GM21737 (cell line): ENCODE results near the gene CHTF18.
"Not testable (repeated sequence)": the region's sequence is repeated elsewhere in the genome, so short reads cannot be mapped to it uniquely, and the experiment has no call there.

Experiments used
- ATAC-seq: cut with Tn5 transposase; IDR thresholded peaks from one replicate; pipeline ENCODE4 v1.9.1; 2021; ENCODE audit warnings: mild to moderate bottlenecking, moderate library complexity; ENCODE audit not compliant: unreplicated experiment

CHTF18 gene

GRCh38 chr16:774086-775001, 14.1 kb upstream of the CHTF18 start:
- no peak for ATAC-seq

GRCh38 chr16:775236-775796, 13.1 kb upstream of the CHTF18 start:
- ATAC-seq: no peak

GRCh38 chr16:776298-776697, 12.1 kb upstream of the CHTF18 start:
- not testable (repeated sequence) for ATAC-seq

GRCh38 chr16:776824-777223, 11.6 kb upstream of the CHTF18 start:
- ATAC-seq: no peak

GRCh38 chr16:777826-778225, 10.6 kb upstream of the CHTF18 start:
- no peak for ATAC-seq

GRCh38 chr16:778447-778846, 10.0 kb upstream of the CHTF18 start:
- no peak for ATAC-seq

- no peak for ATAC-seq
Measured at GRCh38 chr16:778909-779527, 9.4 kb upstream of the CHTF18 start.

GRCh38 chr16:779561-779960, 8.9 kb upstream of the CHTF18 start:
- no peak for ATAC-seq

- ATAC-seq: no peak
Measured at GRCh38 chr16:780296-780695, 8.1 kb upstream of the CHTF18 start.

- ATAC-seq: no peak
Measured at GRCh38 chr16:781346-782010, 6.9 kb upstream of the CHTF18 start.

- ATAC-seq: no peak
Measured at GRCh38 chr16:782258-782657, 6.2 kb upstream of the CHTF18 start.

GRCh38 chr16:782766-783403, 5.5 kb upstream of the CHTF18 start:
- ATAC-seq: no peak

- no peak for ATAC-seq
Measured at GRCh38 chr16:783404-784161, 4.8 kb upstream of the CHTF18 start.

GRCh38 chr16:784431-784830, 4.0 kb upstream of the CHTF18 start:
- ATAC-seq: no peak

- no peak for ATAC-seq
Measured at GRCh38 chr16:785563-786535, 2.6 kb upstream of the CHTF18 start.

GRCh38 chr16:787321-787966, 976 bp upstream of the CHTF18 start:
- ATAC-seq: no peak

GRCh38 chr16:787978-788398, 432 bp upstream of the CHTF18 start, which contains the start of gene RPUSD1:
TSS of gene RPUSD1 (minus strand) at chr16:788381. CDS start at chr16:787737, 644 bp downstream.
- no peak for ATAC-seq

GRCh38 chr16:789191-789850, 901 bp downstream of the CHTF18 start:
- no peak for ATAC-seq
